ENCODE measurements around the gene LBR.
A peak's percentile ranks its signal among the peaks of the same experiment; 100 is the strongest.

LBR gene

GRCh38 chr1:225445639-225446594 lies 18.1 kb upstream of the LBR start:
- DNase-seq, result peak in 1 of 2 donors; percentile 53
- intact Hi-C loops (cut with DNase I; ENCODE audit: low total_unique reads), result no loop called here
- Histone ChIP-seq H3K4me3 (no peak overlapping the region), H3K27me3 (no peaks in the 10 kb centered on the region), H3K4me1 (peaks cover 0 to 67% (median 34%) of the 10 kb centered on the region in 4 donors), H3K9me3 (no peaks in the 10 kb centered on the region), H3K36me3 (no peaks in the 10 kb centered on the region), H3K27ac (peak overlapping the region; percentile 85 to 88)
- TF ChIP-seq, protein P1, sequence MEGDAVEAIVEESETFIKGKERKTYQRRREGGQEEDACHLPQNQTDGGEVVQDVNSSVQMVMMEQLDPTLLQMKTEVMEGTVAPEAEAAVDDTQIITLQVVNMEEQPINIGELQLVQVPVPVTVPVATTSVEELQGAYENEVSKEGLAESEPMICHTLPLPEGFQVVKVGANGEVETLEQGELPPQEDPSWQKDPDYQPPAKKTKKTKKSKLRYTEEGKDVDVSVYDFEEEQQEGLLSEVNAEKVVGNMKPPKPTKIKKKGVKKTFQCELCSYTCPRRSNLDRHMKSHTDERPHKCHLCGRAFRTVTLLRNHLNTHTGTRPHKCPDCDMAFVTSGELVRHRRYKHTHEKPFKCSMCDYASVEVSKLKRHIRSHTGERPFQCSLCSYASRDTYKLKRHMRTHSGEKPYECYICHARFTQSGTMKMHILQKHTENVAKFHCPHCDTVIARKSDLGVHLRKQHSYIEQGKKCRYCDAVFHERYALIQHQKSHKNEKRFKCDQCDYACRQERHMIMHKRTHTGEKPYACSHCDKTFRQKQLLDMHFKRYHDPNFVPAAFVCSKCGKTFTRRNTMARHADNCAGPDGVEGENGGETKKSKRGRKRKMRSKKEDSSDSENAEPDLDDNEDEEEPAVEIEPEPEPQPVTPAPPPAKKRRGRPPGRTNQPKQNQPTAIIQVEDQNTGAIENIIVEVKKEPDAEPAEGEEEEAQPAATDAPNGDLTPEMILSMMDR (IDR thresholded peaks at IDR 0.05), result no peak

- no peak for DNase-seq
- Histone ChIP-seq H3K9me3 (no peaks in the 10 kb centered on the region), H3K4me3 (no peak overlapping the region), H3K4me1 (peaks cover 0 to 34% (median 21%) of the 10 kb centered on the region in 4 donors), H3K27me3 (no peaks in the 10 kb centered on the region), H3K27ac (peak overlapping the region in 1 of 2 donors; percentile 54), H3K36me3 (no peaks in the 10 kb centered on the region)
- intact Hi-C loops (cut with DNase I; ENCODE audit: low total_unique reads), result no loop called here
- TF ChIP-seq, protein P1 (IDR thresholded peaks at IDR 0.05), result no peak
Measured at GRCh38 chr1:225442123-225442505, 14.3 kb upstream of the LBR start.

DNA sequence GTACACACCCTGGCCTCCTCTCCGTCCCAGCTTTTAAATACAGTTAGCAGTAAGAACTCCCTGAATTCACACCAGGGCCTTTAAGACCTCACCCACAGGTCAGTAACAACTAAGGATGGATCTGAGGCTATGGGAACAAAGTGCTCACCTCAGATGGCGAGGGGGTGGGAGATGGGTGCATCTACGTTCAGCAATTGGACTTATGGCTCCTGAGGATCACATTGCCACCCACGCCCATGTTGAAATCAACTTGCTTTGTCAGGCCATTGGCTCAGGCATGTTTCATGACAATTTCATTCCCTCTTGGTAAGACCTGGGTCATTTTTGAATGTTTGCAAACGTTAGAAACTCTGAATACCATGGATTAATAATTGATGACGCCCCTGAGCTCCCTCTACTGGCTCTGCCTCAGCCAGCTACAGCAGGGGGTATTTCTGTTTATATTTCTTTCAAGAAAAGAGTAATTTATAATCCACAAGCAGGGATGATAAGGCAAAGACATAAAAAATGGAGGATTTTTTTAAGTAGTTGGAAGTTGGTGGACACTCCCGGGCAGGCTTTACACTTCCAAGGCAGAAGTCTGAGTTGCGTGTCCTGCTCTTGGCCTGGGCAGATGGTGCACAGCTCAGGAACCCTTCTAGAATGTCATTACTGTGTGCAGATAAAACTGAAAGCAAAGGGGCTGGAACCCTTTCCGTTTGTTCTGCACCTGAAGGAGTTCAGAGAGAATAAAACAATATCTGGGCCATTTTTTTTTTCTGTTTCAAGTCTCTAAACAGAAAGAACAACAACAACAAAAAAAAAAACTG lies 13.7 kb upstream of the LBR start:
- H3K4me3 ChIP-seq, result no peak overlapping the region
- intact Hi-C loops (cut with DNase I; ENCODE audit: low total_unique reads), result no loop called here
- TF ChIP-seq, protein P1 (IDR thresholded peaks at IDR 0.05), result no peak
- H3K27me3 ChIP-seq, result no peaks in the 10 kb centered on the region
- no peaks in the 10 kb centered on the region for H3K36me3 ChIP-seq
- peaks cover 0 to 28% (median 15%) of the 10 kb centered on the region in 4 donors for H3K4me1 ChIP-seq
- no peak for DNase-seq
- peak overlapping the region; percentile 25 to 54 for H3K27ac ChIP-seq
- no peaks in the 10 kb centered on the region for H3K9me3 ChIP-seq

DNA sequence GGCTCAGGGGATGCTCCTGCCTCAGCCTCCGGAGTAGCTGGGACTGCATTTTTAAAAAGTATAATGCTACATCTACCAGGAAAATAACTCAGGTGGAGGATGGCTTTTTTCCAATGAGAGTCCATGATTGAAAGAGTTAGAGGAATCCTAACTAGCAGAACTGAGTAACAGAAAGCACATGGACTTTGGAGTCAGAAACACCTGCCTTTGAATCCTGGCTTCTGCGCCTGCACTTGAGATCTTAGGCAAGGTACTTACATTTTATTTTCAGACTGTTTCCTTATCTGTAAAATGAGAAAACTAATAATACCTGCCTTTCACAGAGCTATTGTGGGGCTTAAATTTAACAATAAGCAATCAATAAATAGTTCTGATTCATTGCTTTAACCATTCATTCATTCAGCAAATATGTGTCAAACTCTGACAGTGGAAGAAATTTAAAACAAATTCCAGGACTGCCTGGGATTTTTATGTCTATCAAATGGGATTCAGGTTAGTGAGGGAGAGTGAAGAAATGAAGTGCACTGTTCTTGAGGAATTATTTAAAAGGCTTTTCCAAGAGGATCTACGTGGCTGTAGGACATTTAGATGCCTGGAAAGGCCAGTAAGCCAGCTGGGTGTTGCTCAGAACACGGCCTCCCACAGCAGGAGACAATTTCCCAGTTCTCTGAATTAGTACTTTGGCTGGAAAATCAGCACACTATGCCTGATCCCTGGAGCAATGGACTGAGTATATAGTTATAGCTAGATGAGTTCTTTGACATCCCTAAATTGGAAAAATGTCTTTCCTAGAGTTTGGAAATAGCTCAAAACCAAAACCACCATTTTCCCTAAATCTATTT lies 12.8 kb upstream of the LBR start:
- intact Hi-C loops (cut with DNase I; ENCODE audit: low total_unique reads), result no loop called here
- Histone ChIP-seq H3K27ac (peak overlapping the region; percentile 25 to 54), H3K4me3 (no peak overlapping the region), H3K36me3 (no peaks in the 10 kb centered on the region), H3K27me3 (no peaks in the 10 kb centered on the region), H3K9me3 (no peaks in the 10 kb centered on the region), H3K4me1 (peaks cover 0 to 18% (median 6%) of the 10 kb centered on the region in 4 donors)
- TF ChIP-seq, protein P1 (IDR thresholded peaks at IDR 0.05), result no peak
- no peak for DNase-seq

Measured in tibial artery (tissue), 4 donors.